Stimulated activated CD8-positive, alpha-beta memory T cell treated with anti-CD3 and anti-CD28 coated beads, Interleukin-15, amount 100 ng/mL, for 24 hours (primary cell): Measurements from ENCODE around the gene SHC2.

Source experiments
- DNase-seq: peaks from one replicate; pipeline ENCODE4 v3.0.0-alpha.2; 2020; ENCODE audit warnings: low read depth

Gene SHC2

DNA sequence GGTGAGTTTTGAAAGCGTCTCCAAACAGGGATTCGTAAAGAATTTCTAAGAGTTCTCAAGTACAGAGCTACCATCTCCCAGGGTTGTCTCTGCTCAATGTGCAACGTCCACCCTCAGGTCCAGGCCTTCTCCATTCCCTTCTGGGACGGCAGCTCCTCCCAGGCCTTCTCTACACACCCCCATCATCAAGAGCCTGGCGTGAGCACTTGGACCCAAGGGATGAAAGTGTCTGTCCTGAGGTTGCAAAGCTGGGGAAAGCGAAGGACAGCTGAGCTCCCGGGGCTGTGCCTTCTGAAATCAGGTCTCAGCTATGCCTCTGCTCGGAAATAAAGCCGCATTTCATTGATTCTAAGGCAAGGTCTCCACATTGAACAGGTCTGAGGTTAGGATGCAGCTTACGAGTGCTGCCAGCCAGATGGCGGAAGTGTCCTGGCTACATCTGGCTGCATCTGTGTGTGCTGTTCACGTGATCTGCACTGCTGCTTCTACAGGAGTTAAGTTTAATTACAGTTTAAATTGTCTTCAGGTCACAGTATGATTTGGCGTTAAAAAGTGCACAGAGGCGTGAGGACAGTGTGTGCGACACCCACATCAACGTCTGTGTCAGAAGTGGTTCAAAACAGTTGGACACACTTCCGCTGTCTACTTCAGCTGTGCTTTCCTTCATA, 89.2 kb downstream of the SHC2 start:
- DNase-seq = no peak

DNA sequence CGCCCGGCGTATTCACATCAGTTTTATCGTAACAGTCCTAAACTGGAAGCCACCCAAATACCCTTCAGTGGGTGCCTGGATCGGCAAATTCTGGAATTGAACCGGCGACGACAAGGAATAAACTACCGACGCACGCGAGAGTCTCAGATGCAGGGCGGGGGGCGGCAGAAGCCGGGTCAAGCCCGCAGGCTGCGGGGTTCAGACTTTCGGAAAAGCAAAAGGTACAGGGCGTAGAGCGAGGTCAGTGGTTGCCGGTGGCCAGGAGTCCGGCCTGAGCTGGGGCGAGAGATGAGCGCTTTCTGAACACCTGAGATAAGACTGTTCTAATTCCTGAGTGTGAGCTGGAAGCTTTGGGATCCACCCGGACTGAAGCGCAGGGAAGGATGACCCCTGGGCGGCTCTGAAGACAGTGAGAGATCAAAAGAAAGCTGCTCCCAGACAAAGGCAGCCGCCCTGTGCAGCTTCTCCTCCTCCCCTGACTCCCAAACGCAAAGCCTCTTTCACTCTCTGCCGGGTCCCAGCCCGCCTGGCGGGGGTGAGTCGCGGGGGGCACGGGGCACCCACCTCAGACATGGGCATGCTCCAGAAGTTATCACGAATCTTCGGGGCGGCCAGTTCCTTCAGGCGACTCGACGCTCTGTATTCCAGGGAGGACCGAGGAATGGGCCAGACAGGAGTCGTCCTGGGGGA, 90.0 kb downstream of the SHC2 start:
- DNase-seq = no peak

DNA sequence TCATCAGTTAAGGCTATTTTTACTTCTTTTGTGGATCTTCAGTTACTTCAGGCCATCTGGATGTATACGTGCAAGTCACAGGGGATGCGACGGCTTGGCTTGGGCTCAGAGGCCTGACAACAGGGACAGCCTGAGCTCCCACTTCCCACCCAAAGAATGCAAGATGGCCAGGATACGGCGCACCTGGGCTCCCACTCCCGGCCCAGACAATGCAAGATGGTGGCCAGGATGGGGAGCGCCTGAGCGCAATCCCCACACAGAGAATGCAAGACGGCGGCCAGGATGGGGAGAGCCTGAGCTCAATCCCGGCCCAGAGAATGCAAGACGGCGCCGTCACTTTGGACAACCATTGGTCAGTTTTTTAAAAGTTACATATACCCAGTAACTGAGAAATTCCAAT, 91.0 kb downstream of the SHC2 start:
- no peak for DNase-seq

DNA sequence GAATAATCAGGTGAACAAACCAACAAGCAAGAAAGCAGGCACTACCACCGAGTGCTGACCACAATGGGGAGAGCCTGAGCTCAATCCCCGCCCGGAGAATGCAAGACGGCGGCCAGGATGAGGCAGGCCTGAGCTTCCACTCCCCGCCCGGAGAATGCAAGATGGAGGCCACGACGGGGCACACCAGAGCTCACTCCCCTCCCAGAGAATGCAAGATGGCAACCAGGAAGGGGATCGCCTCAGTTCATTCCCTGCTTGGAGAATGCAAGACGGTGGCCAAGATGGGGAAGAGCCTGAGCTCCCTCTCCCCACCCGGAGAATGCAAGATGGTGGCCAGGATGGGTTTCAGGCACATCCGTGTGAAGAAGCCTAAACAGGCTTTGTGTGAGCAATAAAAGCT, 91.6 kb downstream of the SHC2 start:
- no peak for DNase-seq

DNA sequence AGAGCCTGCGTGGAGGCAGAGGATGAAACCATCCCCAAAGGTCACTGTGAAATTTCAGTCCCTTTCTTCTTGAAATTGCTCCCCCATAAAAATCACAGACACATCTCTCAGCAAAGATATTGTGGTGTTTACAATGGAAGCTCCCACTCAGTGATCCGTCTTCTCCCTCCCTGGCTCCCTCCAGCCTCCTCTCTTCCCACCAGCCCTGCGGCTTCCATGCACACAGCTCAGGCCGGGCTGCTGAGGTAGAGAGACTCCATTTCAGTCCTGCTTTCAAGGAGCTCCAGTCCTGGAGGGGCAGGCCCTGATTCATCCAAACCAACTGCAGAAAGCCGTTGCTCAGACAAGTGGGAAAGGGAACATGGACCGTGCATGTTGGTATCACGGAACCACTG, 92.2 kb downstream of the SHC2 start:
- DNase-seq = no peak

DNA sequence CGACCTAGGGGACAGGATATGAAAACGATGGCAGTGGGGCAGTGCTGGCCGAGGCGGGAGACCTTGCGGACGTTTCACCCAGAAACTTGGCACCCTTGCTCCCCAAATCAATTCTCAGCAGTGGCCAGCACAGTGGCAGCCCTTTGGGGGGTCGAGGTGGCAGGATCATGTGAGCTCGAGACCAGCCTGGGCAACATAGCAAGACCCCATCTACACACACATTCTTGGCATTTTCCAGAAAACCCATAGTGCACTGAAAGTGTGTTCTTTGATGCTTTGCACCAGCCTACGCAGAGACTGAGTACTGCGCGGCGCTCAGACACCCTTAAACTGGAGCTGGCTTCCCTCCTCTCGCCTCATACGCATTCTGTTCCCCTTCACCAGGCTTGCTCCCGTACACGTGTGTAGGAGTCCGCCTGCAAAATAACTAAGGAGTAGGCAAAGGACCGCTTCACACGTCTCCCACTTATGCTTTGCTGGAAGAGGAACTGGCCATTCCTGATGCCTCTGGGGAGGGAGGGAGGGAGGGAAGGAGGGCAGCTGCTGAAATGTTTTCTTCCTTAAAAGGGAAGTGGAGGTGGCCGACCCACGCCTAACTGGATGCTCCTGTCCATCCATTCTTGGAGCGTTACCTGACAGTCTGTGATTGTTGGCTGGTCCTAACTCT, 92.7 kb downstream of the SHC2 start:
- DNase-seq = no peak

DNA sequence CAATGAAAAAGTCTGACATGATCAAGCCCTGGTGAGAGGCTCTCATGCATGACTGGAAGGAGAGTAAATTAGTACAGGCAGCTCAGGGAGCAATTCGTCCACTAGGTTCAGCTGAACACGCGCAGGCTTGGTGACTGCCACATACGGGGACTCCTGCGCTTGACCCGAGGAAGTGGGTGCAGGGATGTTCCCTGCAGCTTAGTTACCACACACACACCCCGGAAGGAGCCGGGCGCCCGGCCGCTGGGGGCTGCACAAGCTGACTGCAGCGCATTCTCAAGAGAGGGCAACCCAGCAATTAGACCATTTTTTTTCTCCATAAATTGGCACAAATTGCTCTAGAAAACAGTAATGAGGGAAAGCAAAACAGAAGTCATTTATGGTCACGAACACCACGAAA, 93.3 kb downstream of the SHC2 start:
- no peak for DNase-seq

DNA sequence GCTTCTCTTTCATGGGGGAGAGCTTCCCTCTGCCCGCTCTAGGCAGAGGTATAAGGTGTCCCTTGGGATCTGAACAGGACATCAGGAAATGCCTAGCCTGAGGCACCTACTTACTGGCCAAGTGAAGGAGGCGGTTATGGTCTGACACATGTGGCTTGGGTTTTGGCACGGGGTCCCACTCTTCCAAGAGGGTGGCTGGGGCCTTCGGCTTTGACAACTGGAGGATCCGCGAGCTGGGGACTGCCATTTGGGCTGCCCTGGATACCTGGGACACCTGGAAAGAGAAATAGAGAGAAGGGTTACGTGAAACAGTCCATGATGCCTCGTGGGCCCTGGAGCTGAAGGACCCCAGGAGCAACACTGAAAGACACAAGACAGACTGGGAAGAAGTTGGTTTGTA, 93.9 kb downstream of the SHC2 start:
- no peak for DNase-seq
